Measurements from ENCODE around the gene CAPN12.
"Not testable (repeated sequence)": the region's sequence is repeated elsewhere in the genome, so short reads cannot be mapped to it uniquely, and the experiment has no call there.

The CAPN12 gene

GRCh38 chr19:38763795-38764220, 19.5 kb upstream of the CAPN12 start:
- H3K27me3 ChIP-seq (ENCODE audit: insufficient read depth, low read length) = no peaks in the 10 kb centered on the region
- H3K9me3 ChIP-seq (ENCODE audit: low read length) = peaks cover 2% of the 10 kb centered on the region

GRCh38 chr19:38761884-38762389, 17.7 kb upstream of the CAPN12 start:
- not testable (repeated sequence) for H2AFZ ChIP-seq (ENCODE audit: low read depth, low read length); H3K9me3 ChIP-seq (ENCODE audit: low read length); H3K4me1 ChIP-seq (ENCODE audit: insufficient read depth, low read length)

More at GRCh38 chr19:38763795-38764220, 19.5 kb upstream of the CAPN12 start:
- Histone ChIP-seq H2AFZ (ENCODE audit: low read depth, low read length) (no peak overlapping the region), H3K4me3 (ENCODE audit: low read length) (no peak overlapping the region), H3K36me3 (ENCODE audit: insufficient read depth, low read length) (no peaks in the 10 kb centered on the region), H3K4me1 (ENCODE audit: insufficient read depth, low read length) (no peaks in the 10 kb centered on the region)

DNA sequence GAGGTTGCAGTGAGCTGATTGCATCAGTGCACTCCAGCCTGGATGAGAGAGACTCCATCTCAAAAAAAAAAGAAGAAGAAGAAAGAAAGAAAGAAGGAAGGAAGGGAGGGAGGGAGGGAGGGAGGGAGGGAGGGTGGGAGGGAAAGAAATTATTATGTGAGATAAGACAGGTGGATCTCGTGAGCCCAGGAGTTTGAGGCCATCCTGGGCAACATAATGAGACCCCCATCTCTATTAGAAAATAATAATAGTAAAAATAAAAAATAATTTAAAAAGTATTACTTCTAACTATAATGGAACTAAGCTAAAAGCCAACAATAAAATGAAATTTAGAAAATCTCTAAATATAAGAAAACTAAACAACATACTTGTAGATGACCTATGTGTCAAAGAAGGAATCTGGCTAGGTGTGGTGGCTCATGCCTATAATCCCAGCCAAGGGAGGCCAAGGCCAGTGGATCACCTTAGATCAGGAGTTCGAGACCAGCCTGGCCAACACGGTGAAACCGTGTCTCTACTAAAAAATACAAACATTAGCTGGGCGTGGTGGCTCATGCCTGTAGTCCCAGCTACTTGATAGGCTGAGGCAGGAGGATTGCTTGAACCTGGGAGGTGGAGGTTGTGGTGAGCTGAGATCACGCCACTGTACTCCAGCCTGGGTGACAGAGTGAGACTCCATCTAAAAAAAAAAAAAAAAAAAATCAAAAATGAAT, 16.7 kb upstream of the CAPN12 start:
- H3K36me3 ChIP-seq (ENCODE audit: insufficient read depth, low read length); H2AFZ ChIP-seq (ENCODE audit: low read depth, low read length); H3K4me1 ChIP-seq (ENCODE audit: insufficient read depth, low read length); H3K27me3 ChIP-seq (ENCODE audit: insufficient read depth, low read length); H3K4me3 ChIP-seq (ENCODE audit: low read length); H3K9me3 ChIP-seq (ENCODE audit: low read length): not testable (repeated sequence)

More at GRCh38 chr19:38761884-38762389, 17.7 kb upstream of the CAPN12 start:
- not testable (repeated sequence) for H3K36me3 ChIP-seq (ENCODE audit: insufficient read depth, low read length); H3K27me3 ChIP-seq (ENCODE audit: insufficient read depth, low read length); H3K4me3 ChIP-seq (ENCODE audit: low read length)

GRCh38 chr19:38759590-38760003, 15.3 kb upstream of the CAPN12 start:
- Histone ChIP-seq H3K4me1 (ENCODE audit: insufficient read depth, low read length) (no peaks in the 10 kb centered on the region), H3K27me3 (ENCODE audit: insufficient read depth, low read length) (no peaks in the 10 kb centered on the region), H3K4me3 (ENCODE audit: low read length) (no peak overlapping the region), H3K9me3 (ENCODE audit: low read length) (no peaks in the 10 kb centered on the region), H3K36me3 (ENCODE audit: insufficient read depth, low read length) (no peaks in the 10 kb centered on the region), H2AFZ (ENCODE audit: low read depth, low read length) (no peak overlapping the region)

GRCh38 chr19:38754196-38754595, 9.9 kb upstream of the CAPN12 start:
- H2AFZ ChIP-seq (ENCODE audit: low read depth, low read length); H3K4me1 ChIP-seq (ENCODE audit: insufficient read depth, low read length); H3K9me3 ChIP-seq (ENCODE audit: low read length); H3K27me3 ChIP-seq (ENCODE audit: insufficient read depth, low read length); H3K4me3 ChIP-seq (ENCODE audit: low read length); H3K36me3 ChIP-seq (ENCODE audit: insufficient read depth, low read length): not testable (repeated sequence)

GRCh38 chr19:38753783-38754182, 9.5 kb upstream of the CAPN12 start:
- not testable (repeated sequence) for H3K4me3 ChIP-seq (ENCODE audit: low read length); H3K9me3 ChIP-seq (ENCODE audit: low read length); H3K27me3 ChIP-seq (ENCODE audit: insufficient read depth, low read length); H3K36me3 ChIP-seq (ENCODE audit: insufficient read depth, low read length); H3K4me1 ChIP-seq (ENCODE audit: insufficient read depth, low read length); H2AFZ ChIP-seq (ENCODE audit: low read depth, low read length)

DNA sequence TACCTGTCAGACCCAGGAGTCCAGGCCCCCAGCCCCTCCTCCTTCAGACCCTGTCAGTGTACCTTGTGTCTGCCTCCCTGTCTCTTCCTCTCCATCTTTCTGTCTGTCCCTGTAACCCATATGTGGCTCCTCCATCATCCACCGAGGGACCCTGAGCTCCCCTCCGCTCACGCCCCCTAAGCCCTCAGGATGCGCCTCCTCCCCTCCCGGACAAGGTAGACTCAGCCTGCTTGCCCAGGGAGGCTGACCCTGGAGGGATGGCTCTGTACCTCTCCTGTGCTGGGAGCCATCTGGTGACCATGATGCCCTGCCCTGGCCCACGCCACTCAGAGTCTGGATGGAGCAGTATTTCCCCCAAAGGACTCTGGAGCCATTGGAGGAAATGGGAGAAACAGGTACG, 1.0 kb upstream of the CAPN12 start:
- Histone ChIP-seq H2AFZ (ENCODE audit: low read depth, low read length) (no peak overlapping the region), H3K9me3 (ENCODE audit: low read length) (no peaks in the 10 kb centered on the region), H3K36me3 (ENCODE audit: insufficient read depth, low read length) (no peaks in the 10 kb centered on the region)

DNA sequence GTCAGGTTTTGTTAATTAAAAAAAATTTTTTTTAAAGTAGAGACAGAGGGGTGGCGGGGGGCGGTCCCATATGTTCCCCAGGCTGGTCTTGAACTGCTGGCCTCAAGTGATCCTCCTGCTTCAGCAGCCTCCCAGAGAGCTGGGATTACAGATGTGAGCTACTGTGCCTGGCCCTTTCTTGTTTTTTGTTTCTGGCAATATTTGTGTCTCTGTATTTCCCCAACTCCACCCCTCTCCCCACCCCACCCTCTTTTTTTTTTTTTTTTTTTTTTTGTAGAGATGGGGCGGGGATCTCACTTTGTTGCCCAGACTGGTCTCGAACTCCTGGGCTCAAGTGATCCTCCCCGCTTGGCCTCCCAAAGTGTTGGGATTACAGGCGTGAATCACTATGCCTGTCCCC, 600 bp upstream of the CAPN12 start:
- no peaks in the 10 kb centered on the region for H3K4me1 ChIP-seq (ENCODE audit: insufficient read depth, low read length)
- no peaks in the 10 kb centered on the region for H3K36me3 ChIP-seq (ENCODE audit: insufficient read depth, low read length)
- no peaks in the 10 kb centered on the region for H3K27me3 ChIP-seq (ENCODE audit: insufficient read depth, low read length)
- no peaks in the 10 kb centered on the region for H3K9me3 ChIP-seq (ENCODE audit: low read length)
- H3K4me3 ChIP-seq (ENCODE audit: low read length) = no peak overlapping the region
- no peak overlapping the region for H2AFZ ChIP-seq (ENCODE audit: low read depth, low read length)

More for the DNA sequence above, 1.0 kb upstream of the CAPN12 start:
- H3K27me3 ChIP-seq (ENCODE audit: insufficient read depth, low read length) = no peaks in the 10 kb centered on the region
- no peak overlapping the region for H3K4me3 ChIP-seq (ENCODE audit: low read length)
- no peaks in the 10 kb centered on the region for H3K4me1 ChIP-seq (ENCODE audit: insufficient read depth, low read length)

DNA sequence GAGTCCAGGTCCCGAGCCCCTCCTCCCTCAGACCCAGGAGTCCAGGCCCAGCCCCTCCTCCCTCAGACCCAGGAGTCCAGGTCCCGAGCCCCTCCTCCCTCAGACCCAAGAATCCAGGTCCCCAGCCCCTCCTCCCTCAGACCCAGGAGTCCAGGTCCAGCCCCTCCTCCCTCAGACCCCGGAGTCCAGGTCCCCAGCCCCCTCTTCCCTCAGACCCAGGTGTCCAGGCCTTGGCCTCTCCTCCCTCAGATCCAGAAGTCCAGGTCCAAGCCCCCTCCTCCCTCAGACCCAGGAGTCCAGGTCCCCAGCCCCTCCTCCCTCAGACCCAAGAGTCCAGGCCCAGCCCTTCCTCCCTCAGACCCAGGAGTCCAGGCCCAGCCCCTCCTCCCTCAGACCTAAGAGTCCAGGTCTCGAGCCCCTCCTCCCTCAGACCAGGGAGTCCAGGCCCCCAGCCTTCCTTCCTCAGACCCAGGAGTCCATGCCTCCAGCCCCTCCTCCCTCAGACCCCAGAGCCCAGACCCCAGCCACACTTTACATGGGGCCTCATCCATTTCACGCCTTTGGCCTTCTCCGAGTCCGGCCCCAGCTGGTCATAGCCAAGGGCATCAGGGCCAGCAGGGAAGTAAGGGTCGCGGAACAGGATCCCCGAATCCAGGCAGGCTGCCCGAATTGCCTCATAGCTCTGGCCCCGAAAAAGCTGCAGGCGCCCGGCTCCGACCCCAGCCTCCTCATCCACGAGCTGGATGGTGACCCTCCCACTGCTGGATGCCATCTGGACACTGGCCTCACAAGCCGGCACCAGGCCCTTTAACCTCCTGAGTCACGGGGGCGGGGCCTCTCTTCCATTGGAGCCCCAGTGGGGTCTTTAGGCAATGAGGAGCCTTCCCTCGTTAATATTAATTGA, 628 bp downstream of the CAPN12 start:
- Histone ChIP-seq H3K36me3 (ENCODE audit: insufficient read depth, low read length) (no peaks in the 10 kb centered on the region), H3K4me3 (ENCODE audit: low read length) (no peak overlapping the region), H3K4me1 (ENCODE audit: insufficient read depth, low read length) (no peaks in the 10 kb centered on the region), H3K27me3 (ENCODE audit: insufficient read depth, low read length) (peaks cover 2% of the 10 kb centered on the region), H2AFZ (ENCODE audit: low read depth, low read length) (no peak overlapping the region), H3K9me3 (ENCODE audit: low read length) (no peaks in the 10 kb centered on the region)

DNA sequence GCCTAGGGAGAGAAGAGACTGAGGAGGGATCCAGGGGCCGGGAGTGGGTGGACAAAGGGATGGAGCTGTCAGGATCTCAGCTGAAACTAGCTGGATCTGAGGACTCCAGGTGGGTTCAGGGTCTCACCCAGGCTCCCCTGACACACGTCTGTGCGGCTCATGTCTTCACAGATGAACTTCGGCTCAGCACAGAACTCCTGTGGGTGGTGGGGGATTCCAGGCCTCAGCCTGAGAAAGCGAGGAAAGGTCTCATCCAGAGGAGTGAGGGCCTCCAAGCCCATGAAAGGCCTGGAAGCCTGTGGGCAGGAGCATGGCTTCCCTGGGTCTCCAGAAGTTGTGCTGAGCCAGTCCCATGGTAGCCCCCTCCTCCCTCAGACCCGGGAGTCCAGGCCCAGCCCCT, 1.4 kb downstream of the CAPN12 start:
- Histone ChIP-seq H3K9me3 (ENCODE audit: low read length) (no peaks in the 10 kb centered on the region), H3K36me3 (ENCODE audit: insufficient read depth, low read length) (no peaks in the 10 kb centered on the region), H3K27me3 (ENCODE audit: insufficient read depth, low read length) (peaks cover 8% of the 10 kb centered on the region), H3K4me3 (ENCODE audit: low read length) (no peak overlapping the region), H2AFZ (ENCODE audit: low read depth, low read length) (no peak overlapping the region), H3K4me1 (ENCODE audit: insufficient read depth, low read length) (no peaks in the 10 kb centered on the region)

DNA sequence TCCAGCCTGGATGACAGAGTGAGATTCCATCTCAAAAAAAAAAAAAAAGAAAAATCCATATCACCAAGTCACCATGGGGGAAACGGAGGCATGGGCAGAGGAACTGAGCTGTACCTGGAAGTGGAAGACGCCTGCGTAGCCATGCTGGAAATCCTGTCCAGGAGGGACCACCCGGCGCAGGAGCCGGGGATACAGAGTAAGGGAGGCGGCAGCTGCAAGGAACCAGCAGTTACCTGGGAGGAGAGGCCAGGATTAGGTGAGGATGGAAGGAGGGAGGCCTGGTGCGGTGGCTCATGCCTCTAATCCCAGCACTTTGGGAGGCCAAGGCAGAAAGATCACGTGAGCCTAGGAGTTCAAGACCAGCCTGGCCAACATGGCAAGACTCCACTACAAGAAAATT, 2.0 kb downstream of the CAPN12 start:
- Histone ChIP-seq H3K36me3 (ENCODE audit: insufficient read depth, low read length) (no peaks in the 10 kb centered on the region), H3K4me1 (ENCODE audit: insufficient read depth, low read length) (no peaks in the 10 kb centered on the region), H2AFZ (ENCODE audit: low read depth, low read length) (no peak overlapping the region), H3K27me3 (ENCODE audit: insufficient read depth, low read length) (peaks cover 14% of the 10 kb centered on the region), H3K4me3 (ENCODE audit: low read length) (no peak overlapping the region), H3K9me3 (ENCODE audit: low read length) (no peaks in the 10 kb centered on the region)

- H3K4me3 ChIP-seq (ENCODE audit: low read length) = no peak overlapping the region
- no peaks in the 10 kb centered on the region for H3K36me3 ChIP-seq (ENCODE audit: insufficient read depth, low read length)
- H2AFZ ChIP-seq (ENCODE audit: low read depth, low read length) = no peak overlapping the region
- H3K9me3 ChIP-seq (ENCODE audit: low read length) = no peaks in the 10 kb centered on the region
- no peaks in the 10 kb centered on the region for H3K4me1 ChIP-seq (ENCODE audit: insufficient read depth, low read length)
- peaks cover 18% of the 10 kb centered on the region for H3K27me3 ChIP-seq (ENCODE audit: insufficient read depth, low read length)
Observed at GRCh38 chr19:38741670-38742069, 2.6 kb downstream of the CAPN12 start.

DNA sequence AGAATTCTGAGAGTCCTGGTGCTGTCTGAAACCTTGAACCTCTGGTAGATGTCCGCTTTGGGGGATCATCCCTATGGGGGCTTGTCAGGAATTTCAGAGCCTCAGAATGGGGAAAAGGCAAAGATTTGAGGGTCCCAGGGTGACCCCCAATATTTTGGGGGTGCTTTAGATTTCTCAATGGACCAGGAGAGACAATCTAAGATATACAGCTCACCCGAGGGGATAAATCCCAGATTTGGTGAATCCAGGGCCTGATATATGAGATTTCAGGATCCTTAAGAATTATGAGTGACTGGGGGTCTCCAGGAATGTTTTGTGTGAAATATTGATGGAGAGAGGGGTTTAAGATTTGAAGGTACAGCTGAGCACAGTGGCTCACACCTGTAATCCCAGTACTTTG, 3.3 kb downstream of the CAPN12 start:
- H3K9me3 ChIP-seq (ENCODE audit: low read length) = no peaks in the 10 kb centered on the region
- no peaks in the 10 kb centered on the region for H3K36me3 ChIP-seq (ENCODE audit: insufficient read depth, low read length)
- no peak overlapping the region for H3K4me3 ChIP-seq (ENCODE audit: low read length)
- peaks cover 25% of the 10 kb centered on the region for H3K27me3 ChIP-seq (ENCODE audit: insufficient read depth, low read length)
- H3K4me1 ChIP-seq (ENCODE audit: insufficient read depth, low read length) = no peaks in the 10 kb centered on the region
- no peak overlapping the region for H2AFZ ChIP-seq (ENCODE audit: low read depth, low read length)

Data from neuron (in vitro differentiated cells).